ENCODE results near the gene PXMP2.

Gene PXMP2

DNA sequence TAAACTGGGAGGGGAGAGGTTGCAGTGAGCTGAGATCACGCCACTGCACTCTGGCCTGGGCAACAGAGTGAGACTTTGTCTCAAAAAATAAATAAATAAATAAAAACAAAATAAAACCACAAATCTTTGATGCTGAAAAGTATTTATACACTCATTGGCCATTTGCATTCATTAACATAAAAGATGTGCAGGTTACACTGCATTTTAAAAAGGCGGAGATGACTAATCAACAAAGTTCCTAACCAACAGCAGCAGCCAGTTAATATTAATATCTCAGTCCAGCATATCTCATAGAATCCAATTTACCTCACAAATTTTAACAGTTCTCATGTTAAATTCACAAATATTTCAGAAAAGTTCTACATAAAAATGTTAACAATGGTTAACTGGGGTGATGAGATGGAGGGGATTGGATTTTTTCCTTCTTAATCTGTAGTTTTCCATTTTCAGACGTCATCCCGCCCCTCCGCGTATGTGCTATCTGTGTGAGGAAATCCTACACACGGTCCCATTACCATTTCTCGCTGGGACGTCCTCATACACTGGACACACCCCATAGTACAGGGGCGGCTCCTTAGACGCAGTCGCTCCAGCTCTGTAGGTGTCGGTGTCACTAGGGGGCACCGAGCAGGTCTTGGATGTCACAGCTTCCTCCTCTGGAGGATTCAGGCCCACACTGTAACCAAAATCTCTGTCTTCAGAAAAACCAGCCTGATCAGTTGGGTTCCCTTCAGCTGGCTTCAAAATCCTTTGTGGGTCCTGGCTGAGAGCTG, 67.0 kb downstream of the PXMP2 start:
- TF ChIP-seq CTCF (IDR thresholded peaks at IDR 0.05; ENCODE audit: borderline replicate concordance, control extremely low read depth, extremely low read depth, insufficient read depth, missing control alignments): no peak
- DNase-seq (ENCODE audit: low spot score): no peak
- in situ Hi-C loops (cut with MboI; ENCODE audit: low sequenced_read_pairs, unreplicated experiment): no loop called here
